Muscle of leg (tissue), 16 donors: ENCODE data around the gene OR10V1. TPM values are rescaled to one million over a fixed set of nuclear protein-coding genes. Genes with fewer than 3 reads are reported as not detected.

Source experiments
- DNase-seq: peaks from one replicate; pipeline ENCODE4 v3.0.0; 2013
- H3K27ac ChIP-seq: one replicate; pipeline ENCODE4 v1.5.1; 2013; ENCODE audit warnings: mild to moderate bottlenecking, low read length, control low read depth
- H3K27me3 ChIP-seq: one replicate; pipeline ENCODE4 v1.6.1; 2013; ENCODE audit warnings: low read length; ENCODE audit not compliant: control insufficient read depth, insufficient read depth
- H3K36me3 ChIP-seq: one replicate; pipeline ENCODE4 v1.6.1; 2013; ENCODE audit warnings: low read length; ENCODE audit not compliant: control insufficient read depth, insufficient read depth
- H3K4me1 ChIP-seq: one replicate; pipeline ENCODE4 v1.6.1; 2013; ENCODE audit warnings: low read length; ENCODE audit not compliant: control insufficient read depth, insufficient read depth
- H3K4me3 ChIP-seq: one replicate; pipeline ENCODE4 v1.5.1; 2013; ENCODE audit warnings: low read length, control low read depth
- H3K9me3 ChIP-seq: replicated peaks from 2 replicates; pipeline ENCODE4 v1.6.1; 2013; ENCODE audit warnings: low read depth, low read length; ENCODE audit not compliant: control insufficient read depth
- WGBS: methylation state at CpG from one replicate; pipeline ENCODE4 v1.1.5; 2013; ENCODE audit warnings: missing lambda C conversion rate; ENCODE audit not compliant: insufficient coverage; 5-methylcytosine and 5-hydroxymethylcytosine counted together
- long read RNA-seq, 11 donors: transcript quantifications; one replicate each; lab custom pipeline, GENCODE V29; 2026
- polyA plus RNA-seq, 8 donors: library from polyadenylated mRNA; unstranded; fragments of 120-200 nt; gene quantifications; one replicate each; pipeline versions ENCODE4 v1.2.1 to v1.2.3, GENCODE V29; 2013; ENCODE audit warnings: inconsistent platforms in 1 of 8, low replicate concordance in 1 of 8; ENCODE audit not compliant: insufficient read length in 8 of 8, insufficient read depth in 1 of 8
- total RNA-seq: library from RNA; stranded (reverse); fragments of 120-200 nt; gene quantifications from one replicate; pipeline ENCODE4 v1.2.4, GENCODE V29; 2013

OR10V1 gene
- not detected for total RNA-seq
- not detected for polyA plus RNA-seq
- long read RNA-seq, donor 1, result 0 reads
- long read RNA-seq, donor 2, result 0 reads
- long read RNA-seq, donor 3, result 0 reads
- long read RNA-seq, donor 4, result 0 reads
- long read RNA-seq, donor 5, result 0 reads
- long read RNA-seq, donor 6, result 0 reads
- long read RNA-seq, donor 7, result 0 reads
- long read RNA-seq, donor 8, result 0 reads
- long read RNA-seq, donor 9, result 0 reads
- long read RNA-seq, donor 10, result 0 reads
- long read RNA-seq, donor 11, result 0 reads

- Histone ChIP-seq H3K9me3 (no peaks in the 10 kb centered on the region), H3K27ac (no peak within 1 kb of the TSS), H3K27me3 (no peaks in the 10 kb centered on the region), H3K36me3 (no peaks in the 10 kb centered on the region), H3K4me3 (no peak within 1 kb of the TSS), H3K4me1 (no peaks in the 10 kb centered on the region)
- DNase-seq, result no peak
- no CpG with 5 or more reads among the region's 2 CpGs for WGBS
Observed at GRCh38 chr11:59713745-59714144, at the start of gene OR10V1. OR10V1 (minus strand) TSS chr11:59713845; CDS start chr11:59713845, 0 bp downstream.

GRCh38 chr11:59761993-59762392, 48.3 kb upstream of the OR10V1 start:
- H3K36me3 ChIP-seq, result no peaks in the 10 kb centered on the region
- H3K4me3 ChIP-seq, result no peak overlapping the region
- 74% methylated on average over 3 of the region's 6 CpGs for WGBS
- H3K4me1 ChIP-seq, result no peaks in the 10 kb centered on the region
- no peak for DNase-seq
- no peak overlapping the region for H3K27ac ChIP-seq
- peaks cover 7% of the 10 kb centered on the region for H3K27me3 ChIP-seq
- no peaks in the 10 kb centered on the region for H3K9me3 ChIP-seq

GRCh38 chr11:59760771-59761170, 47.1 kb upstream of the OR10V1 start:
- WGBS, result 100% methylated on average over 1 of the region's 4 CpGs
- H3K27me3 ChIP-seq, result peaks cover 16% of the 10 kb centered on the region
- H3K36me3 ChIP-seq, result no peaks in the 10 kb centered on the region
- H3K9me3 ChIP-seq, result no peaks in the 10 kb centered on the region
- DNase-seq, result no peak
- H3K27ac ChIP-seq, result no peak overlapping the region
- H3K4me3 ChIP-seq, result no peak overlapping the region
- peaks cover 3% of the 10 kb centered on the region for H3K4me1 ChIP-seq

- Histone ChIP-seq H3K36me3 (no peaks in the 10 kb centered on the region), H3K27me3 (peaks cover 23% of the 10 kb centered on the region), H3K27ac (no peak overlapping the region), H3K9me3 (no peaks in the 10 kb centered on the region), H3K4me3 (no peak overlapping the region), H3K4me1 (peaks cover 9% of the 10 kb centered on the region)
- DNase-seq, result no peak
- 0% methylated on average over 1 of the region's 4 CpGs for WGBS
Observed at GRCh38 chr11:59759900-59760299, 46.3 kb upstream of the OR10V1 start.

- Histone ChIP-seq H3K9me3 (no peaks in the 10 kb centered on the region), H3K4me1 (peaks cover 18% of the 10 kb centered on the region), H3K27me3 (peaks cover 37% of the 10 kb centered on the region), H3K4me3 (no peak overlapping the region), H3K27ac (no peak overlapping the region), H3K36me3 (no peaks in the 10 kb centered on the region)
- DNase-seq, result no peak
- 92% methylated on average over 3 of the region's 4 CpGs for WGBS
Observed at GRCh38 chr11:59758401-59759037, 44.9 kb upstream of the OR10V1 start.

- H3K27me3 ChIP-seq, result peaks cover 39% of the 10 kb centered on the region
- DNase-seq, result no peak
- no peak overlapping the region for H3K27ac ChIP-seq
- H3K4me3 ChIP-seq, result no peak overlapping the region
- no peaks in the 10 kb centered on the region for H3K36me3 ChIP-seq
- 54% methylated on average over 3 of the region's 4 CpGs for WGBS
- no peaks in the 10 kb centered on the region for H3K9me3 ChIP-seq
- H3K4me1 ChIP-seq, result peaks cover 18% of the 10 kb centered on the region
Observed at GRCh38 chr11:59756845-59757244, 43.2 kb upstream of the OR10V1 start.

- 60% methylated on average over 2 of the region's 3 CpGs for WGBS
- Histone ChIP-seq H3K36me3 (no peaks in the 10 kb centered on the region), H3K9me3 (no peaks in the 10 kb centered on the region), H3K27me3 (peaks cover 39% of the 10 kb centered on the region), H3K4me3 (no peak overlapping the region), H3K4me1 (peaks cover 18% of the 10 kb centered on the region), H3K27ac (no peak overlapping the region)
- DNase-seq, result no peak
Observed at GRCh38 chr11:59756558-59756840, 42.9 kb upstream of the OR10V1 start.

- peaks cover 39% of the 10 kb centered on the region for H3K27me3 ChIP-seq
- H3K9me3 ChIP-seq, result no peaks in the 10 kb centered on the region
- peak overlapping the region; percentile 35 for H3K27ac ChIP-seq
- H3K4me3 ChIP-seq, result peak overlapping the region; percentile 35
- H3K4me1 ChIP-seq, result peaks cover 18% of the 10 kb centered on the region
- no peaks in the 10 kb centered on the region for H3K36me3 ChIP-seq
- WGBS, result 0% methylated on average over 16 of the region's 23 CpGs
- DNase-seq, result peak; percentile 47
Observed at GRCh38 chr11:59755701-59756557, 42.3 kb upstream of the OR10V1 start.

GRCh38 chr11:59754859-59755700, 41.4 kb upstream of the OR10V1 start, which contains the start of gene STX3:
STX3 (plus strand) TSS chr11:59755376; CDS start chr11:59755606, 230 bp downstream.
- H3K36me3 ChIP-seq, result no peaks in the 10 kb centered on the region
- H3K4me1 ChIP-seq, result peaks cover 18% of the 10 kb centered on the region
- H3K9me3 ChIP-seq, result no peaks in the 10 kb centered on the region
- peak within 1 kb of the TSS; percentile 58 for H3K4me3 ChIP-seq
- DNase-seq, result peak; percentile 29
- H3K27ac ChIP-seq, result peak within 1 kb of the TSS; percentile 49
- H3K27me3 ChIP-seq, result peaks cover 39% of the 10 kb centered on the region
- WGBS, result under 1% methylated on average over 74 of the region's 80 CpGs
